Measurements from ENCODE around the gene GLYR1. TPM values are rescaled to one million over a fixed set of nuclear protein-coding genes. Genes with fewer than 3 reads are reported as not detected.

The GLYR1 gene
- total and polyA plus RNA-seq, 4 donors, result 18.1 to 50.2 (median 40.6) TPM

DNA sequence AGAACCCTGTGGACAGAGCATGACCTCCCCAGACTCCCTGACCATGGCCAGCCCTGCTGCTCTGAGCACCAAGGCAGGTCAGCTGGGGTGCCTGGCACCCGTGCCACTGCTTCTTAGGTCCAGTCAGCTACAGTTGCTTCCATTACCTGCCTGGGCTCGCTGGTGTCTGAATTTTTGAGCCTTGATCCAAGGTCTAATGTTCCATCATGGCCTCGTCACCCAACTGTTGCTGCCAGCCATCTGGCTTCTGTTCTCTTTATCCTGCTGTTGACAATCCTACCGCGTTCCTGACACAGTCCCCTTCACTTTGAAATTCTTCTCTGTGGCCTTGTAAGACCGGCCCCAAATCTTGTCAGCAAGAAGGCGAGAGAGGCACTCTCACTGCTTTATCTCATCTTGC, 16.7 kb downstream of the GLYR1 start:
- no peak for DNase-seq (ENCODE audit: low spot score)
- Histone ChIP-seq H3K9ac (ENCODE audit: low read depth in 1 of 2, low read length in 2 of 2) (no peak overlapping the region), H3K4me3 (ENCODE audit: low read depth in 1 of 3, low read length in 3 of 3) (no peak overlapping the region)

More for the DNA sequence above, 16.7 kb downstream of the GLYR1 start:
- Histone ChIP-seq H3K9me3 (ENCODE audit: control insufficient read depth in 4 of 4, low read length in 3 of 4) (no peaks in the 10 kb centered on the region), H3K4me1 (ENCODE audit: control insufficient read depth in 4 of 4, insufficient read depth in 4 of 4, low read length in 3 of 4) (no peaks in the 10 kb centered on the region), H3K27ac (ENCODE audit: low read depth in 1 of 2, low read length in 2 of 2) (no peak overlapping the region), H3K36me3 (ENCODE audit: control insufficient read depth in 4 of 4, insufficient read depth in 3 of 4, low read depth in 1 of 4, low read length in 3 of 4) (peaks cover 16 to 66% (median 47%) of the 10 kb centered on the region in 4 donors), H3K27me3 (ENCODE audit: control insufficient read depth in 4 of 4, insufficient read depth in 4 of 4, low read length in 3 of 4) (no peaks in the 10 kb centered on the region)
- TF ChIP-seq RAD21 (IDR thresholded peaks at IDR 0.05) (no peak), EGR1 (IDR thresholded peaks at IDR 0.05; ENCODE audit: low read depth in 2 of 2) (no peak), JUND (IDR thresholded peaks at IDR 0.05) (no peak), HNF4A (conservative IDR thresholded peaks at IDR 0.05) (no peak), FOXA2 (IDR thresholded peaks at IDR 0.05) (no peak), SP1 (IDR thresholded peaks at IDR 0.05) (no peak), NR2F2 (IDR thresholded peaks at IDR 0.05) (no peak), FOXA1 (IDR thresholded peaks at IDR 0.05) (no peak), GABPA (IDR thresholded peaks at IDR 0.05 in 1 of 2, conservative IDR thresholded peaks at IDR 0.05 in 1 of 2) (no peak), YY1 (IDR thresholded peaks at IDR 0.05) (no peak), TAF1 (conservative IDR thresholded peaks at IDR 0.05) (no peak), HNF4G (IDR thresholded peaks at IDR 0.05) (no peak), RXRA (IDR thresholded peaks at IDR 0.05) (no peak)
- TF ChIP-seq, protein P1, sequence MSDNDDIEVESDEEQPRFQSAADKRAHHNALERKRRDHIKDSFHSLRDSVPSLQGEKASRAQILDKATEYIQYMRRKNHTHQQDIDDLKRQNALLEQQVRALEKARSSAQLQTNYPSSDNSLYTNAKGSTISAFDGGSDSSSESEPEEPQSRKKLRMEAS (IDR thresholded peaks at IDR 0.05), result no peak
- TF ChIP-seq, protein P2, sequence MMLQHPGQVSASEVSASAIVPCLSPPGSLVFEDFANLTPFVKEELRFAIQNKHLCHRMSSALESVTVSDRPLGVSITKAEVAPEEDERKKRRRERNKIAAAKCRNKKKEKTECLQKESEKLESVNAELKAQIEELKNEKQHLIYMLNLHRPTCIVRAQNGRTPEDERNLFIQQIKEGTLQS (IDR thresholded peaks at IDR 0.05), result no peak
- TF ChIP-seq, protein P3, sequence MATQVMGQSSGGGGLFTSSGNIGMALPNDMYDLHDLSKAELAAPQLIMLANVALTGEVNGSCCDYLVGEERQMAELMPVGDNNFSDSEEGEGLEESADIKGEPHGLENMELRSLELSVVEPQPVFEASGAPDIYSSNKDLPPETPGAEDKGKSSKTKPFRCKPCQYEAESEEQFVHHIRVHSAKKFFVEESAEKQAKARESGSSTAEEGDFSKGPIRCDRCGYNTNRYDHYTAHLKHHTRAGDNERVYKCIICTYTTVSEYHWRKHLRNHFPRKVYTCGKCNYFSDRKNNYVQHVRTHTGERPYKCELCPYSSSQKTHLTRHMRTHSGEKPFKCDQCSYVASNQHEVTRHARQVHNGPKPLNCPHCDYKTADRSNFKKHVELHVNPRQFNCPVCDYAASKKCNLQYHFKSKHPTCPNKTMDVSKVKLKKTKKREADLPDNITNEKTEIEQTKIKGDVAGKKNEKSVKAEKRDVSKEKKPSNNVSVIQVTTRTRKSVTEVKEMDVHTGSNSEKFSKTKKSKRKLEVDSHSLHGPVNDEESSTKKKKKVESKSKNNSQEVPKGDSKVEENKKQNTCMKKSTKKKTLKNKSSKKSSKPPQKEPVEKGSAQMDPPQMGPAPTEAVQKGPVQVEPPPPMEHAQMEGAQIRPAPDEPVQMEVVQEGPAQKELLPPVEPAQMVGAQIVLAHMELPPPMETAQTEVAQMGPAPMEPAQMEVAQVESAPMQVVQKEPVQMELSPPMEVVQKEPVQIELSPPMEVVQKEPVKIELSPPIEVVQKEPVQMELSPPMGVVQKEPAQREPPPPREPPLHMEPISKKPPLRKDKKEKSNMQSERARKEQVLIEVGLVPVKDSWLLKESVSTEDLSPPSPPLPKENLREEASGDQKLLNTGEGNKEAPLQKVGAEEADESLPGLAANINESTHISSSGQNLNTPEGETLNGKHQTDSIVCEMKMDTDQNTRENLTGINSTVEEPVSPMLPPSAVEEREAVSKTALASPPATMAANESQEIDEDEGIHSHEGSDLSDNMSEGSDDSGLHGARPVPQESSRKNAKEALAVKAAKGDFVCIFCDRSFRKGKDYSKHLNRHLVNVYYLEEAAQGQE (IDR thresholded peaks at IDR 0.05), result no peak
- TF ChIP-seq, protein P4, sequence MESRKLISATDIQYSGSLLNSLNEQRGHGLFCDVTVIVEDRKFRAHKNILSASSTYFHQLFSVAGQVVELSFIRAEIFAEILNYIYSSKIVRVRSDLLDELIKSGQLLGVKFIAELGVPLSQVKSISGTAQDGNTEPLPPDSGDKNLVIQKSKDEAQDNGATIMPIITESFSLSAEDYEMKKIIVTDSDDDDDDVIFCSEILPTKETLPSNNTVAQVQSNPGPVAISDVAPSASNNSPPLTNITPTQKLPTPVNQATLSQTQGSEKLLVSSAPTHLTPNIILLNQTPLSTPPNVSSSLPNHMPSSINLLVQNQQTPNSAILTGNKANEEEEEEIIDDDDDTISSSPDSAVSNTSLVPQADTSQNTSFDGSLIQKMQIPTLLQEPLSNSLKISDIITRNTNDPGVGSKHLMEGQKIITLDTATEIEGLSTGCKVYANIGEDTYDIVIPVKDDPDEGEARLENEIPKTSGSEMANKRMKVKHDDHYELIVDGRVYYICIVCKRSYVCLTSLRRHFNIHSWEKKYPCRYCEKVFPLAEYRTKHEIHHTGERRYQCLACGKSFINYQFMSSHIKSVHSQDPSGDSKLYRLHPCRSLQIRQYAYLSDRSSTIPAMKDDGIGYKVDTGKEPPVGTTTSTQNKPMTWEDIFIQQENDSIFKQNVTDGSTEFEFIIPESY (IDR thresholded peaks at IDR 0.05), result no peak
- TF ChIP-seq, protein P5, sequence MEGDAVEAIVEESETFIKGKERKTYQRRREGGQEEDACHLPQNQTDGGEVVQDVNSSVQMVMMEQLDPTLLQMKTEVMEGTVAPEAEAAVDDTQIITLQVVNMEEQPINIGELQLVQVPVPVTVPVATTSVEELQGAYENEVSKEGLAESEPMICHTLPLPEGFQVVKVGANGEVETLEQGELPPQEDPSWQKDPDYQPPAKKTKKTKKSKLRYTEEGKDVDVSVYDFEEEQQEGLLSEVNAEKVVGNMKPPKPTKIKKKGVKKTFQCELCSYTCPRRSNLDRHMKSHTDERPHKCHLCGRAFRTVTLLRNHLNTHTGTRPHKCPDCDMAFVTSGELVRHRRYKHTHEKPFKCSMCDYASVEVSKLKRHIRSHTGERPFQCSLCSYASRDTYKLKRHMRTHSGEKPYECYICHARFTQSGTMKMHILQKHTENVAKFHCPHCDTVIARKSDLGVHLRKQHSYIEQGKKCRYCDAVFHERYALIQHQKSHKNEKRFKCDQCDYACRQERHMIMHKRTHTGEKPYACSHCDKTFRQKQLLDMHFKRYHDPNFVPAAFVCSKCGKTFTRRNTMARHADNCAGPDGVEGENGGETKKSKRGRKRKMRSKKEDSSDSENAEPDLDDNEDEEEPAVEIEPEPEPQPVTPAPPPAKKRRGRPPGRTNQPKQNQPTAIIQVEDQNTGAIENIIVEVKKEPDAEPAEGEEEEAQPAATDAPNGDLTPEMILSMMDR (IDR thresholded peaks at IDR 0.05; ENCODE audit: low read depth, low read length, missing input control), result no peak
- WGBS, result 89% methylated on average over 7 of the region's 7 CpGs
